Neural progenitor cell (in vitro differentiated cells): ENCODE measurements around the gene RET. TPM values are rescaled to one million over a fixed set of nuclear protein-coding genes. Genes with fewer than 3 reads are reported as not detected.

Experiments
- DNase-seq: peaks from one replicate; pipeline ENCODE4 v3.0.0-alpha.2; 2016; ENCODE audit warnings: low spot score
- H2AFZ ChIP-seq: fragments of 200-600 bp; sonication (generic); replicated peaks from 2 replicates; pipeline ENCODE4 v1.6.1; 2016; ENCODE audit warnings: antibody characterized with exemption
- H3F3A ChIP-seq: fragments of 200-600 bp; sonication (generic); 2 replicates; pipeline ENCODE4 v1.6.1; 2016; ENCODE audit warnings: antibody characterized with exemption, low read depth
- H3K27ac ChIP-seq: fragments of 200-600 bp; sonication (generic); 2 replicates; pipeline ENCODE4 v1.5.1; 2016; ENCODE audit warnings: mild to moderate bottlenecking
- H3K27me3 ChIP-seq: fragments of 200-600 bp; sonication (generic); 2 replicates; pipeline ENCODE4 v1.6.1; 2016; ENCODE audit warnings: mild to moderate bottlenecking, moderate library complexity
- H3K36me3 ChIP-seq: fragments of 200-600 bp; sonication (generic); 2 replicates; pipeline ENCODE4 v1.5.1; 2016
- H3K4me1 ChIP-seq: fragments of 200-600 bp; sonication (generic); 2 replicates; pipeline ENCODE4 v1.6.1; 2016; ENCODE audit warnings: mixed run types
- H3K4me2 ChIP-seq: fragments of 200-600 bp; sonication (generic); 2 replicates; pipeline ENCODE4 v1.6.1; 2016
- H3K4me3 ChIP-seq: fragments of 200-600 bp; sonication (generic); 2 replicates; pipeline ENCODE4 v1.5.1; 2016
- H3K79me2 ChIP-seq: fragments of 200-600 bp; sonication (generic); 2 replicates; pipeline ENCODE4 v1.6.1; 2016; ENCODE audit warnings: low read depth
- H3K9ac ChIP-seq: fragments of 200-600 bp; sonication (generic); 2 replicates; pipeline ENCODE4 v1.6.1; 2016
- H3K9me3 ChIP-seq: fragments of 200-600 bp; sonication (generic); 2 replicates; pipeline ENCODE4 v1.5.1; 2016; ENCODE audit warnings: low read depth
- H4K20me1 ChIP-seq: fragments of 200-600 bp; sonication (generic); 2 replicates; pipeline ENCODE4 v1.6.1; 2016; ENCODE audit warnings: low read depth
- H3K27ac Mint-ChIP-seq: 3 replicates; pipeline ENCODE4 v1.8.0; 2021; ENCODE audit warnings: mixed read lengths
- H3K27me3 Mint-ChIP-seq: 2 replicates; pipeline ENCODE4 v1.8.0; 2022; ENCODE audit warnings: low read depth, mild to moderate bottlenecking, inconsistent platforms, moderate library complexity, mixed read lengths; ENCODE audit not compliant: insufficient read depth
- H3K36me3 Mint-ChIP-seq: 3 replicates; pipeline ENCODE4 v1.8.0; 2021; ENCODE audit warnings: mixed read lengths
- H3K4me1 Mint-ChIP-seq: 3 replicates; pipeline ENCODE4 v1.8.0; 2021; ENCODE audit warnings: mixed read lengths
- H3K4me3 Mint-ChIP-seq: 3 replicates; pipeline ENCODE4 v1.8.0; 2021; ENCODE audit warnings: mild to moderate bottlenecking, moderate library complexity, mixed read lengths
- H3K9me3 Mint-ChIP-seq: 3 replicates; pipeline ENCODE4 v1.8.0; 2020; ENCODE audit warnings: mixed read lengths
- CTCF ChIP-seq: fragments of 200-600 bp; sonication (generic); IDR thresholded peaks from 2 replicates; pipeline ENCODE4 v1.5.1; 2017; ENCODE audit warnings: antibody characterized with exemption, mild to moderate bottlenecking
- EZH2 ChIP-seq: fragments of 200-600 bp; sonication (generic); IDR thresholded peaks from 2 replicates; pipeline ENCODE4 v1.6.1; 2017; ENCODE audit warnings: antibody characterized with exemption, mild to moderate bottlenecking, moderate library complexity
- EZH2phosphoT487 ChIP-seq: fragments of 200-600 bp; sonication (generic); IDR thresholded peaks from 2 replicates; pipeline ENCODE4 v1.6.1; 2017; ENCODE audit warnings: antibody characterized with exemption
- total RNA-seq: library from RNA; depleted of rRNA; stranded (reverse); fragments of >200 nt; gene quantifications from 2 replicates; pipeline ENCODE4 v1.2.3, GENCODE V29; 2015; ENCODE audit warnings: low replicate concordance

RET gene
- total RNA-seq, 1 donor from 2014 or later = 1.4 TPM

- no peak for DNase-seq
Measured at GRCh38 chr10:43125274-43125845, 48.5 kb downstream of the RET start.

GRCh38 chr10:43125881-43126731 is 49.2 kb downstream of the RET start:
- H3K4me1 Mint-ChIP-seq = peaks cover 10% of the 10 kb centered on the region
- H3K4me3 Mint-ChIP-seq = no peak overlapping the region
- no peaks in the 10 kb centered on the region for H3K36me3 Mint-ChIP-seq
- no peak for DNase-seq
- Histone ChIP-seq H2AFZ (no peak overlapping the region), H3K4me1 (no peaks in the 10 kb centered on the region), H3F3A (no peaks in the 10 kb centered on the region), H3K9ac (no peak overlapping the region), H4K20me1 (no peaks in the 10 kb centered on the region), H3K9me3 (no peaks in the 10 kb centered on the region), H3K27me3 (no peaks in the 10 kb centered on the region), H3K4me2 (no peak overlapping the region), H3K79me2 (no peaks in the 10 kb centered on the region), H3K36me3 (no peaks in the 10 kb centered on the region), H3K27ac (no peak overlapping the region), H3K4me3 (no peak overlapping the region)
- H3K27me3 Mint-ChIP-seq = peaks cover 2% of the 10 kb centered on the region
- TF ChIP-seq EZH2 = no peak
- TF ChIP-seq EZH2phosphoT487 = no peak
- no peak for TF ChIP-seq CTCF
- H3K27ac Mint-ChIP-seq = no peak overlapping the region
- no peaks in the 10 kb centered on the region for H3K9me3 Mint-ChIP-seq

More at GRCh38 chr10:43125274-43125845, 48.5 kb downstream of the RET start:
- Mint-ChIP-seq H3K27me3 (peaks cover 2% of the 10 kb centered on the region), H3K9me3 (no peaks in the 10 kb centered on the region), H3K36me3 (no peaks in the 10 kb centered on the region), H3K4me1 (peaks cover 17% of the 10 kb centered on the region), H3K27ac (no peak overlapping the region), H3K4me3 (no peak overlapping the region)
- Histone ChIP-seq H3K36me3 (no peaks in the 10 kb centered on the region), H3K4me3 (no peak overlapping the region), H3K27ac (no peak overlapping the region), H3K27me3 (no peaks in the 10 kb centered on the region), H3F3A (no peaks in the 10 kb centered on the region), H3K4me1 (no peaks in the 10 kb centered on the region), H3K9me3 (no peaks in the 10 kb centered on the region), H3K79me2 (no peaks in the 10 kb centered on the region), H3K9ac (no peak overlapping the region), H3K4me2 (no peak overlapping the region), H4K20me1 (no peaks in the 10 kb centered on the region), H2AFZ (no peak overlapping the region)
- TF ChIP-seq EZH2 (no peak), EZH2phosphoT487 (no peak)

GRCh38 chr10:43126759-43127424 is 50.0 kb downstream of the RET start:
- TF ChIP-seq CTCF (no peak), EZH2phosphoT487 (no peak), EZH2 (no peak)
- no peaks in the 10 kb centered on the region for H3K9me3 ChIP-seq
- H2AFZ ChIP-seq = no peak overlapping the region
- no peaks in the 10 kb centered on the region for H3F3A ChIP-seq
- no peak for DNase-seq
- no peaks in the 10 kb centered on the region for H3K79me2 ChIP-seq
- H3K27ac Mint-ChIP-seq = no peak overlapping the region
- H3K36me3 Mint-ChIP-seq = no peaks in the 10 kb centered on the region
- peaks cover 4% of the 10 kb centered on the region for H3K4me1 Mint-ChIP-seq
- H3K4me3 Mint-ChIP-seq = no peak overlapping the region
- no peaks in the 10 kb centered on the region for H4K20me1 ChIP-seq
- no peak overlapping the region for H3K9ac ChIP-seq
- no peak overlapping the region for H3K4me3 ChIP-seq
- H3K4me2 ChIP-seq = no peak overlapping the region
- H3K4me1 ChIP-seq = no peaks in the 10 kb centered on the region
- H3K27me3 ChIP-seq = no peaks in the 10 kb centered on the region
- H3K27me3 Mint-ChIP-seq = peaks cover 2% of the 10 kb centered on the region
- H3K27ac ChIP-seq = no peak overlapping the region
- no peaks in the 10 kb centered on the region for H3K9me3 Mint-ChIP-seq
- no peaks in the 10 kb centered on the region for H3K36me3 ChIP-seq
